Gastroesophageal sphincter (tissue), 4 donors: Measurements from ENCODE around the gene STX8. TPM values are rescaled to one million over a fixed set of nuclear protein-coding genes. Genes with fewer than 3 reads are reported as not detected.

ENCODE experiments used
- ATAC-seq: fragments of 150-250 bp; one replicate; pipeline ENCODE4 v1.9.1; 2016; ENCODE audit warnings: mild to moderate bottlenecking, moderate library complexity
- H3K27ac ChIP-seq, 4 donors: fragments of 200-600 bp; sonication (generic) in 3 of 4; 1 replicate in 3 of 4; 2 replicates in 1 of 4; pipeline ENCODE4 v1.5.1; 2016 to 2019
- H3K27me3 ChIP-seq: fragments of 200-600 bp; sonication (generic); one replicate; pipeline ENCODE4 v1.5.1; 2019
- H3K36me3 ChIP-seq, 2 donors: fragments of 200-600 bp; sonication (generic); one replicate each; pipeline ENCODE4 v1.5.1; 2019; ENCODE audit warnings: control low read depth in 1 of 2
- H3K4me1 ChIP-seq, 3 donors: fragments of 200-600 bp; sonication (generic); 1 replicate in 2 of 3; 2 replicates in 1 of 3; pipeline ENCODE4 v1.5.1; 2016 to 2019; ENCODE audit warnings: control low read depth in 2 of 3
- H3K4me3 ChIP-seq, 2 donors: fragments of 200-600 bp; sonication (generic); one replicate each; pipeline ENCODE4 v1.5.1; 2019; ENCODE audit warnings: mild to moderate bottlenecking in 1 of 2, moderate library complexity in 1 of 2
- H3K9me3 ChIP-seq, 3 donors: fragments of 200-600 bp; sonication (generic); one replicate each; pipeline ENCODE4 v1.5.1; 2017 to 2019; ENCODE audit warnings: control low read depth in 2 of 3
- EP300 ChIP-seq: sonication (generic); formaldehyde crosslinking; IDR thresholded peaks from one replicate; pipeline ENCODE4 v1.6.1; 2017; ENCODE audit warnings: antibody characterized with exemption, mild to moderate bottlenecking
- POLR2A ChIP-seq, 2 donors: fragments of 450-650 bp; IDR thresholded peaks; one replicate each; pipeline ENCODE4 v1.6.1; 2017; ENCODE audit warnings: antibody characterized with exemption in 2 of 2, mild to moderate bottlenecking in 2 of 2, moderate library complexity in 1 of 2
- POLR2AphosphoS5 ChIP-seq: sonication (generic); formaldehyde crosslinking; IDR thresholded peaks from one replicate; pipeline ENCODE4 v1.6.1; 2017; ENCODE audit warnings: antibody characterized with exemption
- WGBS, 2 donors: methylation state at CpG; one replicate each; pipeline ENCODE4 v1.1.5; 2018; ENCODE audit warnings: low coverage in 1 of 2; 5-methylcytosine and 5-hydroxymethylcytosine counted together
- total RNA-seq, 4 donors: library from RNA; depleted of rRNA; stranded (reverse); fragments of >200 nt; gene quantifications; one replicate each; pipeline ENCODE4 v1.1.0, GENCODE V29; 2016
- TF ChIP-seq, protein P1 (sequence below), 4 experiments: fragments of 200-600 bp in 2 of 4; fragments of 450-650 bp in 2 of 4; sonication (generic) in 1 of 4; IDR thresholded peaks; one replicate each; pipeline ENCODE4 v1.5.1; 2017 to 2019; ENCODE audit warnings: antibody characterized with exemption in 4 of 4, mild to moderate bottlenecking in 2 of 4, moderate library complexity in 2 of 4

STX8 gene
- total RNA-seq, 4 donors from 2014 or later: 67.9 to 106 (median 87.1) TPM

DNA sequence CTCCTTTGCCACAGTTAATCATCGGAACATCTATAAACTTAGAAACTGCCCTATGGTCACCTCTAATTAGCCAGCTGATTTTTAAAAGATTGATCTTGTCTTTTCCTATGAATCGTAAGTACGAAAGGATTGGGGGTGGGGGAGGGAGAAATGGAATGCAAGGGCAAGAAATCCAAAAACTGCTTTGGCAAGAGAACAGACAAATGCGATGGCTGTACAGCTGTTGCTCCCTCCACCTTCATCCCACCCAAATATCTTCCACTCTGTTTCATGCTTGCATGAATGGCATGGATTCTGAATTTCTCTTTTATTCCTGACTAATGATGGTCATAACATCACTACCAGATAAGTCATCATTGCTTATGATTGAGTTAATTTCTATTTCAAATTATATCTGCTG, 165.7 kb downstream of the STX8 start:
- H3K27me3 ChIP-seq: no peaks in the 10 kb centered on the region
- peaks cover 5 to 20% (median 8%) of the 10 kb centered on the region in 3 donors for H3K4me1 ChIP-seq
- no peaks in the 10 kb centered on the region for H3K9me3 ChIP-seq
- peak overlapping the region in 3 of 4 donors; percentile 21 to 68 (median 46) for H3K27ac ChIP-seq
- no peaks in the 10 kb centered on the region for H3K36me3 ChIP-seq
- WGBS, 2 donors: 19 to 31% methylated on average over 4 of the region's 4 CpGs
- no peak for TF ChIP-seq EP300
- no peak for TF ChIP-seq POLR2AphosphoS5
- TF ChIP-seq POLR2A (IDR thresholded peaks at IDR 0.05): no peak
- TF ChIP-seq, protein P1, sequence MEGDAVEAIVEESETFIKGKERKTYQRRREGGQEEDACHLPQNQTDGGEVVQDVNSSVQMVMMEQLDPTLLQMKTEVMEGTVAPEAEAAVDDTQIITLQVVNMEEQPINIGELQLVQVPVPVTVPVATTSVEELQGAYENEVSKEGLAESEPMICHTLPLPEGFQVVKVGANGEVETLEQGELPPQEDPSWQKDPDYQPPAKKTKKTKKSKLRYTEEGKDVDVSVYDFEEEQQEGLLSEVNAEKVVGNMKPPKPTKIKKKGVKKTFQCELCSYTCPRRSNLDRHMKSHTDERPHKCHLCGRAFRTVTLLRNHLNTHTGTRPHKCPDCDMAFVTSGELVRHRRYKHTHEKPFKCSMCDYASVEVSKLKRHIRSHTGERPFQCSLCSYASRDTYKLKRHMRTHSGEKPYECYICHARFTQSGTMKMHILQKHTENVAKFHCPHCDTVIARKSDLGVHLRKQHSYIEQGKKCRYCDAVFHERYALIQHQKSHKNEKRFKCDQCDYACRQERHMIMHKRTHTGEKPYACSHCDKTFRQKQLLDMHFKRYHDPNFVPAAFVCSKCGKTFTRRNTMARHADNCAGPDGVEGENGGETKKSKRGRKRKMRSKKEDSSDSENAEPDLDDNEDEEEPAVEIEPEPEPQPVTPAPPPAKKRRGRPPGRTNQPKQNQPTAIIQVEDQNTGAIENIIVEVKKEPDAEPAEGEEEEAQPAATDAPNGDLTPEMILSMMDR (IDR thresholded peaks at IDR 0.05): no peak
- H3K4me3 ChIP-seq: peak overlapping the region in 1 of 2 donors; percentile 3
- ATAC-seq: no peak

DNA sequence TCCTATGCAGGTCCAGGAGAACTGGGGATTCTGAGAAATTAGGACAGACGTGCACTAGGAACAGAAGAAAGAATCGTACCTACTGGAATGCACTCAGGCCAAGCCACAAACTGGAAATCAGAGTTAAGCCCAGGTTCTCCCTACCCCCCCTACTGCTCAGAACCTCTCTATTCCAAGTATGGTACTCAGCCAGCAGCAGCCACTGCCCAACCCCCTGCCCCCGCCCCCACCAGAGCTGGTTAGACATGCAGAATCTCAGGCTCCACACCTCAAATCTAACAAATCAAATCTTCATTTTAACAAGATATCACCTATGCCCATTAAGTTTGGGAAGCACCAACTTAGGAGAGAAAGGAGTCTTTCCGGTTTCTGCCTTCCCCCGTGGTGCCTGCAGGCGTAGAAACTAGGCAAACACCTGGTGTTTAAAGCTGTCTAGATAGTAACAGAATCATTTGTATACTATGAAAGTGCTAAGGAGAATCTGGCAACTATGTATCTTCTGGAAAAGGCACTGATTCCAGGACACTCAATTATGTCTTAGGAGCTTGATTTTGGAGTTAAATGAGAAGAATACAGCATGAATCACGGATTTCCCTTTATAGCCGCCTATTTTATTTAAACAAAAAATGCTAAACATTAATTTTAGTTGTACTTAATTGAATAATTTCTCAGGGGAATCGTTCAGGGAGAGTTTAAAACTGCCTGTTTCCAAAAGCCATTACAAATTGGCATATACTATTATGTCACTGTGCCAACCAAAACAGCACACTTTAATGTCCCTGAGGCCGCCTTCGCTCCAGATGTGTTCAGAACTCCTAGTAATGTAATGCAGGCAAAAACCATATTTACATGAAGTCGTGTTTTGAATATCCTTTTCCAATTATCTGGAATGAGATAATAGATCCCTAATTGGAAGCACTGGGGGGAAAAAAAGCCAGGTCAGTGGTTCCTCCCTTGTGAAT, 166.5 kb downstream of the STX8 start:
- no peak for ATAC-seq
- WGBS, 2 donors: 24 to 31% methylated on average over 9 to 10 of the region's 12 CpGs
- TF ChIP-seq POLR2AphosphoS5: no peak
- TF ChIP-seq, protein P1 (IDR thresholded peaks at IDR 0.05): no peak
- no peak for TF ChIP-seq EP300
- no peak for TF ChIP-seq POLR2A (IDR thresholded peaks at IDR 0.05)
- Histone ChIP-seq H3K27me3 (no peaks in the 10 kb centered on the region), H3K4me3 (peak overlapping the region in 1 of 2 donors; percentile 3), H3K4me1 (peaks cover 5 to 20% (median 8%) of the 10 kb centered on the region in 3 donors), H3K36me3 (no peaks in the 10 kb centered on the region), H3K9me3 (no peaks in the 10 kb centered on the region), H3K27ac (peak overlapping the region in 3 of 4 donors; percentile 21 to 68 (median 46))

DNA sequence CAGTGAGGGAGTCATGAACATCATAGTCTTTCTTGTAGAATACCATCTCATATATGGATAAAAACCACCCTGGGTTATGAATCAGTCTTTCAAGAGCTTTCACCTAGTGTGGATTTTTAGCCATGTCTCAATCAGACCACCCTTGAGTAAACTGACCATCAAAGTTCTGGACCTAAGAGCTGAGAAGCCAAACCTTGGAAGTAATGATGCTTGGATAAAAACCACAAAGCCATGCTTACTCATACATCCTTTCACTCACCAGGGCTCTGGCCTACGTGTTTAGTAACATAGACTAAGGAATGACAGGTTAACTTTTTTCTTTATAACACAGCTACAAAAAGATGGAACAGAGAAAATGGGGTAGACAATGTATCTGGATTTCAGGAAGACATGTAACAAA, 167.2 kb downstream of the STX8 start:
- Histone ChIP-seq H3K9me3 (no peaks in the 10 kb centered on the region), H3K27me3 (no peaks in the 10 kb centered on the region), H3K4me3 (no peak overlapping the region), H3K4me1 (peaks cover 5 to 20% (median 8%) of the 10 kb centered on the region in 3 donors), H3K36me3 (no peaks in the 10 kb centered on the region), H3K27ac (peak overlapping the region in 2 of 4 donors; percentile 46 to 68)
- TF ChIP-seq POLR2AphosphoS5 (no peak), EP300 (no peak), POLR2A (IDR thresholded peaks at IDR 0.05) (no peak)
- TF ChIP-seq, protein P1 (IDR thresholded peaks at IDR 0.05): no peak
- 80 to 100% methylated on average over 1 of the region's 1 CpG for WGBS, 2 donors
- ATAC-seq: no peak

DNA sequence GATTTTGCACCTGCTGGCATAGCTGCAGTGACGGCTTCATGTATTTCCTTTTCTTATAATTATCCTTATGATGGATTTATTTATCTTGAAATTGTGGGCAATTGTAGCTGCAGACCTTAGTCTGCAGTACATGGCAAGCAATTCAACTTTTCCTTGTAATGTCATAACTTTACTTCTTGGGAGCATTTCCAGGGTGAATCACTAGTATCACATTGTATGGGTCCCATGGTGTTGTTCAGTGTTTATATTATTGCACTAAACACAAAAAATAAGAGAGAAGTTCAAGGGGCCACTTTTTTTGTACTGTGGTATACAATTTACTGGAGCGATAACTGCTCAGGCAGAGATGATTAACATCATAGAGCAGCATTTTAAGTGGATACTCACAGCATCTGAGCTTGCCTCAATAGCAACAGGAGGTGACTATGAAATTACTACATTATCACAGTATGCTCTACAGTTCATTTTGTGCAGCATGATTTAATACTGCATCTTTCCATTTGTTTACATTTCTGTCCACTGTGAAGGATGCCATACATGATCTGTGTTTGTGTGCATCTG, 169.5 kb downstream of the STX8 start:
- Histone ChIP-seq H3K27me3 (no peaks in the 10 kb centered on the region), H3K4me1 (peaks cover 5 to 20% (median 8%) of the 10 kb centered on the region in 3 donors), H3K27ac (no peak overlapping the region), H3K36me3 (no peaks in the 10 kb centered on the region), H3K4me3 (no peak overlapping the region), H3K9me3 (no peaks in the 10 kb centered on the region)
- WGBS, 2 donors: 90% methylated on average over 2 of the region's 2 CpGs
- TF ChIP-seq EP300 (no peak), POLR2A (IDR thresholded peaks at IDR 0.05) (no peak), POLR2AphosphoS5 (no peak)
- TF ChIP-seq, protein P1 (IDR thresholded peaks at IDR 0.05): no peak
- no peak for ATAC-seq
